Parathyroid adenoma (tissue), 2 donors: ENCODE data around the gene ZFR.

Source experiments
- H2AFZ ChIP-seq: fragments of 300-600 bp; sonication (generic); one replicate; pipeline ENCODE4 v1.7.0; 2017; ENCODE audit warnings: antibody characterized with exemption, mild to moderate bottlenecking
- H3K27ac ChIP-seq: fragments of 300-600 bp; sonication (generic); one replicate; pipeline ENCODE4 v1.7.0; 2017
- H3K27me3 ChIP-seq: fragments of 300-600 bp; sonication (generic); one replicate; pipeline ENCODE4 v1.7.0; 2017; ENCODE audit warnings: low read length; ENCODE audit not compliant: control insufficient read depth, insufficient read depth
- H3K36me3 ChIP-seq: fragments of 300-600 bp; sonication (generic); one replicate; pipeline ENCODE4 v1.7.0; 2017; ENCODE audit warnings: low read length; ENCODE audit not compliant: control insufficient read depth, insufficient read depth
- H3K4me1 ChIP-seq: fragments of 300-600 bp; sonication (generic); one replicate; pipeline ENCODE4 v1.7.0; 2017; ENCODE audit warnings: control low read depth
- H3K4me2 ChIP-seq: fragments of 300-600 bp; sonication (generic); one replicate; pipeline ENCODE4 v1.7.0; 2017; ENCODE audit warnings: low read length
- H3K4me3 ChIP-seq: fragments of 300-600 bp; sonication (generic); one replicate; pipeline ENCODE4 v1.7.0; 2017; ENCODE audit warnings: low read depth, low read length
- H3K79me2 ChIP-seq: fragments of 300-600 bp; sonication (generic); one replicate; pipeline ENCODE4 v1.7.0; 2017; ENCODE audit warnings: control low read depth
- H3K9ac ChIP-seq: fragments of 300-600 bp; sonication (generic); one replicate; pipeline ENCODE4 v1.7.0; 2017; ENCODE audit warnings: mild to moderate bottlenecking
- H3K9me3 ChIP-seq: fragments of 300-600 bp; sonication (generic); one replicate; pipeline ENCODE4 v1.7.0; 2017; ENCODE audit warnings: low read length; ENCODE audit not compliant: control insufficient read depth
- CTCF ChIP-seq: fragments of 300-600 bp; sonication (generic); IDR thresholded peaks from one replicate; pipeline ENCODE4 v1.7.0; 2017; ENCODE audit warnings: antibody characterized with exemption, mild to moderate bottlenecking
- donor health status: primary hyperparathyroidism.

Gene ZFR

DNA sequence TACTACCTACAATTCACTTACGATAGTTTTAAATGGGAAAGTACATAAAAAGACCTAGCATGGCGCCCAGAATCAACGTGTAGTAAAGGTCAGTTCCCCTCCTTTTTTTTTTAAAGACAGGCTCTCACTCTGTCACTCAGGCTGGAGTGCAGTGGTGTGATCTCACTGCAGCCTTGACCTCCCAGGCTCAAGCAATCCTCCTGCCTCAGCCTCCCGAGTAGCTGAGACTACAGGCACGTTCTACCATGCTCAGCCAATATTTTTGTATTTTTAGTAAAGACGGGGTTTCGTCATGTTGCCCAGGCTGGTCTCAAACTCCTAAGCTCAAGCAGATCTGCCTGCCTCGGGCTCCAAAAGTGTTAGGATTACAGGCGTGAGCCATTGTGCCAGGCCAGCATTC lies 91.1 kb downstream of the ZFR start:
- H3K79me2 ChIP-seq, result no peaks in the 10 kb centered on the region
- no peaks in the 10 kb centered on the region for H3K9me3 ChIP-seq
- no peak for TF ChIP-seq CTCF
- H3K27ac ChIP-seq, result no peak overlapping the region
- no peaks in the 10 kb centered on the region for H3K27me3 ChIP-seq
- no peak overlapping the region for H2AFZ ChIP-seq
- no peaks in the 10 kb centered on the region for H3K4me1 ChIP-seq
- H3K4me3 ChIP-seq, result no peak overlapping the region
- H3K36me3 ChIP-seq, result no peaks in the 10 kb centered on the region
- no peak overlapping the region for H3K4me2 ChIP-seq
- H3K9ac ChIP-seq, result no peak overlapping the region

DNA sequence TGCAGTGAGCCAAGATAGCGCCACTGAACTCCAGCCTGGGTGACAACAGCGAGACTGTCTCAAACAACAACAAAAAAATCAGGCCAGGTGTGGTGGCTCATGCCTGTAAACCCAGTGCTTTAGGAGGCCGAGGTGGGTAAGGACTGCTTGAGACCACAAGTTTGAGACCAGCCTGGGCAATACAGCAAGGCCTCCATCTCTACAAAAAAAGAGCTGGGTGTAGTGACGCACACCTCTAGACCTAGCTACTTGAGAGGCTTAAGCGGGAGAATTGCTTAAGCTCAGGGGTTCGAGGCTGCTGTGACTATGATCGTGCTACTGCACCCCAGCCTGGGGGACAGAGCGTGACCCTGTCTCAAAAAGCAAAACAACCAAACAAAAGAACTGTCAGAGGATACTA lies 91.9 kb downstream of the ZFR start:
- TF ChIP-seq CTCF, result no peak
- Histone ChIP-seq H3K27me3 (no peaks in the 10 kb centered on the region), H2AFZ (no peak overlapping the region)

DNA sequence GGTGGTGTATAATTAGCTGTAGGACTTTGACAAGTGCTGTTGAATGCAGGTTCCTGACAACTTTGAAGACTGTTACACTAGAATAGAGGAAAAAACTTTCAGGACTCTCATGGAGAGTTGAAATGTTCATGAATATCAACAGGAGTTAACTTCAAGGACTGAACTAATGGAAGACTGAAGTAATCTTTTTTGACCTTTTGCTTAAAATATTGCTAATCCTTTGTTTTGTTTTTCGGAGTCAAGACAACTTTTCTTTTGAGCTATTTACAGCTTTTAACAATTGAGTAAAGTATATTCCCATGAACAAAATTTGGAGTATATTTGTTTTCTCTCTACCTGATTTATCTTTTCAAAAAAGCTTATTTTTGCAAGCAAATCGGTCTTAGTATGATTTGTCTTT lies 97.7 kb downstream of the ZFR start:
- Histone ChIP-seq H3K27me3 (no peaks in the 10 kb centered on the region), H3K9me3 (no peaks in the 10 kb centered on the region), H3K9ac (no peak overlapping the region), H3K4me2 (no peak overlapping the region), H3K27ac (no peak overlapping the region), H3K4me1 (no peaks in the 10 kb centered on the region), H3K36me3 (no peaks in the 10 kb centered on the region), H3K4me3 (no peak overlapping the region), H2AFZ (no peak overlapping the region), H3K79me2 (no peaks in the 10 kb centered on the region)
- TF ChIP-seq CTCF, result no peak

More for the DNA sequence above, 91.9 kb downstream of the ZFR start:
- no peaks in the 10 kb centered on the region for H3K36me3 ChIP-seq
- no peaks in the 10 kb centered on the region for H3K79me2 ChIP-seq
- no peaks in the 10 kb centered on the region for H3K9me3 ChIP-seq
- no peak overlapping the region for H3K4me3 ChIP-seq
- no peak overlapping the region for H3K4me2 ChIP-seq
- H3K9ac ChIP-seq, result no peak overlapping the region
- no peaks in the 10 kb centered on the region for H3K4me1 ChIP-seq
- H3K27ac ChIP-seq, result no peak overlapping the region

DNA sequence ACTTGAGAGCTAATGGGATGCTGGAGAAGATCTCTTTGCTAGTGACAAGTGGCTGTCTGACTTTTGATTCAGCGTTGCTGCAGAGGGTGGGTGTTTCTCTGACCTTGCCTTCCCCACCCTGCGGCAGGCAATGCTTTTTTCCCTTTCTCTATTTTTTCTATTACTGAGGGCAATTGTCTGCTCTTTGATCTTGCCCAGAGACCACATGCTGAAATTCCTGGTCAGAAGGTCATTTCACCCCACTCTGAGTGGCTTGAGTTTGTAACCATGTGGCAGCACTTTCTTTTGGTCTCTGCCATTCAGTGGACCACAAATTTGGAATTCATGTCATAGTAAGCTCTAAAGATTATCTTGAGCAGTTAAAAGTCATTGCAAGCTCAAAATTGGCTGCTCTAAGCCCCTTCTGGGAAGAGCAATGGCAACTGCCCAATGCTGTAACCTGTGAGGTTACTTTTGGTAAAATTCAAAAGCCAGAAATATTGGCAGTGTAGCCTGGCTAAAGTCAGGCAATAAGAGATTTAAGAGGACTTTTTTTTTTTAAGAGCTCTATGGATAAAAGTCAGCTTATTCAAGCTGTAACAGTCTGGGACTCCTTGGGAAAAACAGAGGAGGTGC lies 101.4 kb downstream of the ZFR start:
- Histone ChIP-seq H3K27ac (no peak overlapping the region), H3K9me3 (no peaks in the 10 kb centered on the region), H3K4me2 (no peak overlapping the region), H3K79me2 (no peaks in the 10 kb centered on the region), H3K9ac (no peak overlapping the region), H3K4me3 (no peak overlapping the region), H3K36me3 (no peaks in the 10 kb centered on the region), H3K27me3 (no peaks in the 10 kb centered on the region), H3K4me1 (no peaks in the 10 kb centered on the region), H2AFZ (no peak overlapping the region)
- no peak for TF ChIP-seq CTCF

DNA sequence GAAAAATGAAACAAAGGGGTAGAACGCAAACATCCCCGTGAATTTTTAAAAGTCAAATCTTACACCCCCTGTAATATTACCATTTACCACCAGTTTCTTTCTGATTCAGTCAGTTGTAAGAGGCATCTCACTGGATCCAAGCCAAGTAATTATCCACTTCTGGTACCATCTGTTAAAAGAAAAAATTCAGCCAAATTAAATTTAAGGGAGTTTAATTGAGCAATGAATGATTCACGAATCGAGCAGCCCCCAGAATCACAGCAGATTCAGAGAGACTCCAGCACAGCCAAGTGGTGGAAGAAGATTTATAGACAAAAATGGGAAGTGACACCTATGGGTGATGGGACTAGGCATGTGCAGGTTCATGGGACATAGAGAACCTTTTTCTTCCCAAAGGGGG lies 101.9 kb downstream of the ZFR start:
- H3K79me2 ChIP-seq, result no peaks in the 10 kb centered on the region
- H3K4me2 ChIP-seq, result no peak overlapping the region
- H3K27ac ChIP-seq, result no peak overlapping the region
- no peaks in the 10 kb centered on the region for H3K36me3 ChIP-seq
- H3K27me3 ChIP-seq, result no peaks in the 10 kb centered on the region
- no peaks in the 10 kb centered on the region for H3K9me3 ChIP-seq
- H3K9ac ChIP-seq, result no peak overlapping the region
- TF ChIP-seq CTCF, result no peak
- no peak overlapping the region for H2AFZ ChIP-seq
- no peaks in the 10 kb centered on the region for H3K4me1 ChIP-seq
- no peak overlapping the region for H3K4me3 ChIP-seq
